MM.1S (cell line): ENCODE measurements around the gene FMN2.

Experiments used
- DNase-seq: peaks from one replicate; pipeline ENCODE4 v3.0.0-alpha.2; 2015
- H2AFZ ChIP-seq: fragments of 300-600 bp; sonication (generic); 2 replicates; pipeline ENCODE4 v1.6.0; 2016; ENCODE audit warnings: antibody characterized with exemption, low read length
- H3F3A ChIP-seq: fragments of 300-600 bp; sonication (generic); 2 replicates; pipeline ENCODE4 v1.6.1; 2016; ENCODE audit warnings: mild to moderate bottlenecking, antibody characterized with exemption, low read length, moderate library complexity, mixed read lengths; ENCODE audit not compliant: insufficient read depth
- H3K27ac ChIP-seq: fragments of 300-600 bp; sonication (generic); 2 replicates; pipeline ENCODE4 v1.5.1; 2016; ENCODE audit warnings: mild to moderate bottlenecking, low read length
- H3K27me3 ChIP-seq: fragments of 300-600 bp; sonication (generic); replicated peaks from 2 replicates; pipeline ENCODE4 v1.6.0; 2016; ENCODE audit warnings: low read length; ENCODE audit not compliant: insufficient read depth
- H3K36me3 ChIP-seq: fragments of 300-600 bp; sonication (generic); replicated peaks from 2 replicates; pipeline ENCODE4 v1.6.1; 2016; ENCODE audit warnings: mild to moderate bottlenecking, low read length, mixed read lengths; ENCODE audit not compliant: insufficient read depth
- H3K4me1 ChIP-seq: fragments of 300-600 bp; sonication (generic); 2 replicates; pipeline ENCODE4 v1.6.1; 2016; ENCODE audit warnings: low read length, mixed read lengths
- H3K4me2 ChIP-seq: fragments of 300-600 bp; sonication (generic); 2 replicates; pipeline ENCODE4 v1.6.0; 2016; ENCODE audit warnings: low read depth, low read length
- H3K4me3 ChIP-seq: fragments of 300-600 bp; sonication (generic); 2 replicates; pipeline ENCODE4 v1.5.1; 2016; ENCODE audit warnings: low read length, mixed read lengths
- H3K79me2 ChIP-seq: fragments of 300-600 bp; sonication (generic); 2 replicates; pipeline ENCODE4 v1.6.1; 2016; ENCODE audit warnings: mixed run types, low read length, mixed read lengths
- H3K9ac ChIP-seq: fragments of 300-600 bp; sonication (generic); 2 replicates; pipeline ENCODE4 v1.6.1; 2016; ENCODE audit warnings: low read length, mixed read lengths
- H3K9me2 ChIP-seq: fragments of 300-600 bp; sonication (generic); replicated peaks from 2 replicates; pipeline ENCODE4 v1.6.1; 2016; ENCODE audit warnings: mild to moderate bottlenecking, low read length, mixed read lengths; ENCODE audit not compliant: insufficient read depth
- H3K9me3 ChIP-seq: fragments of 300-600 bp; sonication (generic); replicated peaks from 2 replicates; pipeline ENCODE4 v1.6.1; 2016; ENCODE audit warnings: mild to moderate bottlenecking, low read length, mixed read lengths; ENCODE audit not compliant: insufficient read depth
- H4K20me1 ChIP-seq: fragments of 300-600 bp; sonication (generic); 2 replicates; pipeline ENCODE4 v1.6.1; 2016; ENCODE audit warnings: mild to moderate bottlenecking, low read length, moderate library complexity, mixed read lengths; ENCODE audit not compliant: insufficient read depth
- EZH2 ChIP-seq: fragments of 300-600 bp; sonication (generic); optimal IDR thresholded peaks from 2 replicates; pipeline ENCODE3; 2017; ENCODE audit warnings: low read depth, mild to moderate bottlenecking, antibody characterized with exemption, low read length, mixed read lengths
- EZH2phosphoT487 ChIP-seq: fragments of 300-600 bp; sonication (generic); IDR thresholded peaks from 2 replicates; pipeline ENCODE4 v1.6.1; 2018; ENCODE audit warnings: antibody characterized with exemption, low read length
- TF ChIP-seq, protein P1 (sequence below): fragments of 300-600 bp; sonication (generic); IDR thresholded peaks from 2 replicates; pipeline ENCODE4 v1.5.1; 2016; ENCODE audit warnings: antibody characterized with exemption, low read length, mixed read lengths

The FMN2 gene

DNA sequence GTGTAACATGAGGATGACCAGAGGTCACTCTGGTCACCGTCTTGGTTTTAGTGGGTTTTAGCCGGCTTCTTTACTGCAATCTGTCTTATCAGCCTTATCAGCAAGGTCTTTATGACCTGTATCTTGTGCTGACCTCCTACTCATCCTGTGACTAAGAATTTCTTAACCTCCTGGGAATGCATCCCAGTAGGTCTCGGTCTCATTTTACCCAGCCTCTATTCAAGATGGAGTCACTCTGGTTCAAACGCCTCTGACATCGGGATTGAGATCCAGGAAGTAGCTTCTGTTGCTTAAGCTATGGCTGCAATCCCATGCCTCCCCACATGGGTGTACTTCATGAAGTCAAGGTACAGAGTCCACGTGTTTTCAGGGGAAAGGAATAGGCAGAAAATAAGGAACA lies 19.9 kb downstream of the FMN2 start:
- Histone ChIP-seq H3K9ac (no peak overlapping the region), H4K20me1 (no peaks in the 10 kb centered on the region), H3K9me2 (no peaks in the 10 kb centered on the region), H3F3A (no peaks in the 10 kb centered on the region), H3K36me3 (no peaks in the 10 kb centered on the region), H3K79me2 (no peaks in the 10 kb centered on the region), H3K4me1 (peaks cover 2% of the 10 kb centered on the region; the same call in 1 of the 2 replicates), H3K4me3 (no peak overlapping the region), H3K27me3 (0 out of 2 replicates have a peak, but pooled peaks cover 5% of the 10 kb centered on the region), H3K27ac (no peak overlapping the region), H3K4me2 (no peak overlapping the region), H3K9me3 (no peaks in the 10 kb centered on the region), H2AFZ (no peak overlapping the region)
- no peak for DNase-seq
- no peak for TF ChIP-seq EZH2phosphoT487

DNA sequence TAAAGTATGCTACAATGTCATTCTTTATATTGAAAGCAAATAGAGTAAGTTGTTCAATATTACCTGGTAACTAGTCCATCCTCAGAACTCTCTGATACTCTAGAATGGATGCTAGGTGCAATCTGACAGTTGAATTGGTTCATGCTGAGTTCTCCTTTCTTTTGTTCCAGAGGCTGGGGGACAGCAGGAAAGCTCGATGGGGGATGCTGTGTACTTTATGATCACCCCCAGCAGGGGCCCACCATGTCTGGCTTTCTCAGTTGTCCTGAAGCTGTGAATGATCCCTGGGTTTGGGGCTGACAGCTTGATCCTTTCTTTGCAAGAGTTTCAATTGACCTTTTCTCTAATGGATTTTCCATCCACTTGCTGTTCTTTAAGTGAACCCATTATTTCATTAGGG lies 22.5 kb downstream of the FMN2 start:
- no peak for DNase-seq
- Histone ChIP-seq H3K4me3 (no peak overlapping the region), H3K9ac (no peak overlapping the region), H3K27me3 (peaks cover 12% of the 10 kb centered on the region; the same call in 1 of the 2 replicates), H3K9me3 (no peaks in the 10 kb centered on the region), H2AFZ (no peak overlapping the region), H3K4me2 (no peak overlapping the region), H3F3A (no peaks in the 10 kb centered on the region), H3K36me3 (no peaks in the 10 kb centered on the region), H3K79me2 (no peaks in the 10 kb centered on the region), H3K4me1 (peaks cover 13% of the 10 kb centered on the region), H3K9me2 (no peaks in the 10 kb centered on the region), H3K27ac (no peak overlapping the region), H4K20me1 (no peaks in the 10 kb centered on the region)
- TF ChIP-seq EZH2phosphoT487 (no peak), EZH2 (no peak)
- TF ChIP-seq, protein P1, sequence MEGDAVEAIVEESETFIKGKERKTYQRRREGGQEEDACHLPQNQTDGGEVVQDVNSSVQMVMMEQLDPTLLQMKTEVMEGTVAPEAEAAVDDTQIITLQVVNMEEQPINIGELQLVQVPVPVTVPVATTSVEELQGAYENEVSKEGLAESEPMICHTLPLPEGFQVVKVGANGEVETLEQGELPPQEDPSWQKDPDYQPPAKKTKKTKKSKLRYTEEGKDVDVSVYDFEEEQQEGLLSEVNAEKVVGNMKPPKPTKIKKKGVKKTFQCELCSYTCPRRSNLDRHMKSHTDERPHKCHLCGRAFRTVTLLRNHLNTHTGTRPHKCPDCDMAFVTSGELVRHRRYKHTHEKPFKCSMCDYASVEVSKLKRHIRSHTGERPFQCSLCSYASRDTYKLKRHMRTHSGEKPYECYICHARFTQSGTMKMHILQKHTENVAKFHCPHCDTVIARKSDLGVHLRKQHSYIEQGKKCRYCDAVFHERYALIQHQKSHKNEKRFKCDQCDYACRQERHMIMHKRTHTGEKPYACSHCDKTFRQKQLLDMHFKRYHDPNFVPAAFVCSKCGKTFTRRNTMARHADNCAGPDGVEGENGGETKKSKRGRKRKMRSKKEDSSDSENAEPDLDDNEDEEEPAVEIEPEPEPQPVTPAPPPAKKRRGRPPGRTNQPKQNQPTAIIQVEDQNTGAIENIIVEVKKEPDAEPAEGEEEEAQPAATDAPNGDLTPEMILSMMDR = no peak

GRCh38 chr1:240115831-240116230 lies 24.1 kb downstream of the FMN2 start:
- Histone ChIP-seq H3K9ac (no peak overlapping the region), H3K27me3 (peaks cover 22% of the 10 kb centered on the region; the same call in 1 of the 2 replicates), H3K4me1 (peaks cover 13% of the 10 kb centered on the region), H3K36me3 (no peaks in the 10 kb centered on the region), H3K4me2 (no peak overlapping the region), H3K9me2 (no peaks in the 10 kb centered on the region), H3F3A (no peaks in the 10 kb centered on the region), H3K79me2 (no peaks in the 10 kb centered on the region), H3K27ac (no peak overlapping the region), H2AFZ (no peak overlapping the region), H3K4me3 (no peak overlapping the region), H3K9me3 (no peaks in the 10 kb centered on the region), H4K20me1 (no peaks in the 10 kb centered on the region)
- no peak for DNase-seq
- TF ChIP-seq, protein P1 = no peak
- TF ChIP-seq EZH2phosphoT487 (no peak), EZH2 (no peak)

DNA sequence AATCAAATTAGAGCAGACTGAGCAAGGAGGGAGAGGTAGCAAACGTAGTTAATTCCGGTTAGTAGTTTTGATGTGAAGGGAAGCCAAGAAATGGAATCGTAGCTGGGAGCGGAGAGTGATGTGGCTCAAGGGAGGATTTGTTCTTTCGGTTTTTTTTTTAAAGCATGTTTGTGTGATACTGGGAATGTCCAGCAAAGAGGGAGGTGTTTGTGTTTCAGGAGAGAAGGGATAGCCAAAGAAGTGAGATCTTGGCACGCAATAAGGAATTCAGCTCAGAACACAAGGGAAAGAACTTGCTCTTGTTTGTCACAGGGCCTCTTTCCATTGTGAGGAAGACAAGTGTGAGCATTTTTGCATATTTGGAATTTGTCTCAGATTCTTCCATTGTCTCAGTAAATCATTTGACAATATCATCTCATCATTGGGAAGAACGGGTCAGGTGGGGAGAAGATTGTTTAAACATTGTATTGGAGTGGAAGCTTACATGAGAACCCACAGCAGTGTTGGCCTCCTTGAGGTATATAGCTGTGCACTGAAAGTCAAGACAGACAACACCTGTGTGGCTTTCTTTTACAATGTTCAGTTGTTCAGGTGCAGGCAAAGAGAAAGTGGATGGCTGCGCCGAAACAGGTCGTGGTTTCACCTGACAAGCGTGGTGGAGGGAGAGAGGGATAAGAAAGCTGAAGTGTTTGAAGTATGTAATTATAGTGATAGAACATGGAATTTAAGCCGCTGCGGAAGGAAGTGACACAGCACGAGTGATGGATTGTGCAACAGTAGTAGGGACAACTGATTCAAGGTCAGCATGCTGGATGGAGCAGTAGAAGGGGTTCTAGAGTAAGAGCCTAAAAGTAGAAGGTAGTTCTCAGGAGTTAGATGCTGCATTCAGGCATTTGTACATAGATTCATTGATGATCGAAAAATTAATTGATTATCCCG lies 25.4 kb downstream of the FMN2 start:
- Histone ChIP-seq H3K36me3 (no peaks in the 10 kb centered on the region), H3K9ac (no peak overlapping the region), H3K27ac (no peak overlapping the region), H3K79me2 (no peaks in the 10 kb centered on the region), H3K4me2 (peak overlapping the region; percentile 4), H2AFZ (no peak overlapping the region), H3K4me3 (no peak overlapping the region), H3K27me3 (peaks cover 22% of the 10 kb centered on the region; the same call in 1 of the 2 replicates), H4K20me1 (no peaks in the 10 kb centered on the region), H3K9me2 (no peaks in the 10 kb centered on the region), H3K9me3 (no peaks in the 10 kb centered on the region), H3K4me1 (peaks cover 13% of the 10 kb centered on the region), H3F3A (no peaks in the 10 kb centered on the region)
- peak; percentile 83 for DNase-seq
- TF ChIP-seq EZH2 (no peak), EZH2phosphoT487 (no peak)
- TF ChIP-seq, protein P1 = no peak
